ENCODE measurements around the gene TSPAN14.

DNA sequence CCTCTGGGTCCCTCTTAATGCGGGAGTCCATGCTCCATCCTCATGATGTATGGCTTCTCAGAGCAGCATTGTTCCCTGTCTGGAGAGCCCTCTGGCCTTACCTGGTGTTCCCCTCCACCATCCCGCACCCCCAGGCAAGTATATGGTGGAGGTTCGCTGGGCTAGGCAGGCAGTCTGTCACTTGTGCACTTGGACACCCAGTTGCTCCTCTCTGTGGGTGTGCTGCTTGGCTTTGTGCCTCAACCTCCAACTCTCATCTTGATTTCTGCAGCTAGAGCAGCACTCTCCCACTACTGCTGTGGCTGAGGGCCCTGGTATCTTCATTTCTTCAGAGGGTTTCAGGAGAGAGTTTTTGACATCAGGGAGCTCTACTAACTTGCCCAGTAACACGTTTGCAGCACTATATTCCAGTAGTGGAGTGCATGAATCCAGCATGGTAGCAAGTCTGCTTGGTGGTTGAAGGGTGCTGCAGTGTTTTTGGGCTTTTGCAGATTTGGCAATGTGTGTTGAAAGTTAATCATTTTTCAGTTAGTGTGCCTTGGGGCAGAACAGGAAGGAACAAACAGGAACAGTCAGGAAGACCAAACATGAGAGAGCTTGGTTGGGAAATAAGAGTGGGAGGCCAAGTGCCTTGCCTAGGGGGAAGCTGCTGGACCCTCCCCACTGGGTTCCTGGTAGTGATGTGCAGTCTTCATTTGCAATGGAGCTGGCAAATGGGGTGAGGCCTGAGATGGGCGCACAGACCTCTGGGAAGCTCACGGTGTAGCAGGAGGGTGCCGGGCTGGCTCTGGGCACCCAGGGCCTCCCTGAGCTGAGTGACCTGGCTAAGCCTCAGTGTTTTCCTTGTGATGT is 37.4 kb downstream of the TSPAN14 start:
- TF ChIP-seq POLR2A (IDR thresholded peaks at IDR 0.05) = no peak
- TF ChIP-seq, protein P1, sequence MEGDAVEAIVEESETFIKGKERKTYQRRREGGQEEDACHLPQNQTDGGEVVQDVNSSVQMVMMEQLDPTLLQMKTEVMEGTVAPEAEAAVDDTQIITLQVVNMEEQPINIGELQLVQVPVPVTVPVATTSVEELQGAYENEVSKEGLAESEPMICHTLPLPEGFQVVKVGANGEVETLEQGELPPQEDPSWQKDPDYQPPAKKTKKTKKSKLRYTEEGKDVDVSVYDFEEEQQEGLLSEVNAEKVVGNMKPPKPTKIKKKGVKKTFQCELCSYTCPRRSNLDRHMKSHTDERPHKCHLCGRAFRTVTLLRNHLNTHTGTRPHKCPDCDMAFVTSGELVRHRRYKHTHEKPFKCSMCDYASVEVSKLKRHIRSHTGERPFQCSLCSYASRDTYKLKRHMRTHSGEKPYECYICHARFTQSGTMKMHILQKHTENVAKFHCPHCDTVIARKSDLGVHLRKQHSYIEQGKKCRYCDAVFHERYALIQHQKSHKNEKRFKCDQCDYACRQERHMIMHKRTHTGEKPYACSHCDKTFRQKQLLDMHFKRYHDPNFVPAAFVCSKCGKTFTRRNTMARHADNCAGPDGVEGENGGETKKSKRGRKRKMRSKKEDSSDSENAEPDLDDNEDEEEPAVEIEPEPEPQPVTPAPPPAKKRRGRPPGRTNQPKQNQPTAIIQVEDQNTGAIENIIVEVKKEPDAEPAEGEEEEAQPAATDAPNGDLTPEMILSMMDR (IDR thresholded peaks at IDR 0.05) = no peak
